Liver (tissue), 9 donors: ENCODE data around the gene HSPA12A. TPM values are rescaled to one million over a fixed set of nuclear protein-coding genes. Genes with fewer than 3 reads are reported as not detected.

Source experiments
- DNase-seq: peaks from one replicate; pipeline ENCODE4 v3.0.0-alpha.2; 2017; ENCODE audit warnings: low spot score
- H3K27ac ChIP-seq, 2 donors: one replicate each; pipeline ENCODE4 v1.7.0; 2013; ENCODE audit warnings: inconsistent platforms in 2 of 2, low read length in 2 of 2, control low read depth in 1 of 2, low read depth in 1 of 2, mild to moderate bottlenecking in 1 of 2
- H3K27me3 ChIP-seq, 4 donors: one replicate each; pipeline versions ENCODE4 v1.6.1 to v1.7.0; 2013; ENCODE audit warnings: low read length in 3 of 4, inconsistent platforms in 1 of 4, mild to moderate bottlenecking in 1 of 4, moderate library complexity in 1 of 4; ENCODE audit not compliant: control insufficient read depth in 4 of 4, insufficient read depth in 4 of 4
- H3K36me3 ChIP-seq, 4 donors: one replicate each; pipeline versions ENCODE4 v1.6.1 to v1.7.0; 2013; ENCODE audit warnings: low read length in 3 of 4, mild to moderate bottlenecking in 3 of 4, low read depth in 1 of 4, moderate library complexity in 1 of 4; ENCODE audit not compliant: control insufficient read depth in 4 of 4, insufficient read depth in 3 of 4
- H3K4me1 ChIP-seq, 4 donors: one replicate each; pipeline versions ENCODE4 v1.6.1 to v1.7.0; 2013; ENCODE audit warnings: low read length in 3 of 4, mild to moderate bottlenecking in 3 of 4, moderate library complexity in 1 of 4; ENCODE audit not compliant: control insufficient read depth in 4 of 4, insufficient read depth in 4 of 4
- H3K4me3 ChIP-seq, 3 donors: one replicate each; pipeline versions ENCODE4 v1.6.1 to v1.7.0; 2013; ENCODE audit warnings: low read length in 3 of 3, control low read depth in 1 of 3, low read depth in 1 of 3, mild to moderate bottlenecking in 1 of 3
- H3K9ac ChIP-seq, 2 donors: one replicate each; pipeline ENCODE4 v1.7.0; 2013; ENCODE audit warnings: low read length in 2 of 2, mild to moderate bottlenecking in 2 of 2, moderate library complexity in 2 of 2, control low read depth in 1 of 2, low read depth in 1 of 2
- H3K9me3 ChIP-seq, 4 donors: one replicate each; pipeline versions ENCODE4 v1.6.1 to v1.7.0; 2013; ENCODE audit warnings: low read length in 3 of 4; ENCODE audit not compliant: control insufficient read depth in 4 of 4
- ATF3 ChIP-seq: IDR thresholded peaks from 2 replicates; pipeline ENCODE4 v1.6.1; 2016; ENCODE audit warnings: antibody characterized with exemption
- CTCF ChIP-seq: fragments of 150-350 bp; IDR thresholded peaks from 2 replicates; pipeline ENCODE4 v1.5.1; 2017; ENCODE audit warnings: improper control_type of control experiment, low read depth, low read length; ENCODE audit not compliant: missing input control
- EGR1 ChIP-seq, 2 donors: IDR thresholded peaks; 2 replicates each; pipeline ENCODE4 v1.6.1; 2016 to 2018; ENCODE audit warnings: antibody characterized with exemption in 2 of 2, low read depth in 2 of 2
- FOXA1 ChIP-seq: IDR thresholded peaks from 2 replicates; pipeline ENCODE4 v1.6.1; 2016; ENCODE audit warnings: antibody characterized with exemption
- FOXA2 ChIP-seq: IDR thresholded peaks from 2 replicates; pipeline ENCODE4 v1.6.1; 2016; ENCODE audit warnings: antibody characterized with exemption
- GABPA ChIP-seq, 2 donors: IDR thresholded peaks in 1 of 2; conservative IDR thresholded peaks in 1 of 2; 2 replicates each; pipeline ENCODE4 v1.6.1; 2016; ENCODE audit warnings: antibody characterized with exemption in 2 of 2, mild to moderate bottlenecking in 1 of 2, moderate library complexity in 1 of 2
- HNF4G ChIP-seq: IDR thresholded peaks from 2 replicates; pipeline ENCODE4 v1.6.1; 2016; ENCODE audit warnings: antibody characterized with exemption
- JUND ChIP-seq, 2 donors: IDR thresholded peaks; 2 replicates each; pipeline ENCODE4 v1.6.1; 2016; ENCODE audit warnings: antibody characterized with exemption in 2 of 2
- MAX ChIP-seq: IDR thresholded peaks from 2 replicates; pipeline ENCODE4 v1.6.1; 2016; ENCODE audit warnings: antibody characterized with exemption
- NR2F2 ChIP-seq: IDR thresholded peaks from 2 replicates; pipeline ENCODE4 v1.6.1; 2016; ENCODE audit warnings: antibody characterized with exemption
- RAD21 ChIP-seq, 2 donors: IDR thresholded peaks; 2 replicates each; pipeline ENCODE4 v1.6.1; 2016; ENCODE audit warnings: antibody characterized with exemption in 2 of 2, mild to moderate bottlenecking in 2 of 2
- REST ChIP-seq: IDR thresholded peaks from 2 replicates; pipeline ENCODE4 v1.6.1; 2016; ENCODE audit warnings: antibody characterized with exemption, mild to moderate bottlenecking
- RXRA ChIP-seq, 2 donors: IDR thresholded peaks; 2 replicates each; pipeline ENCODE4 v1.6.1; 2017 to 2018; ENCODE audit warnings: antibody characterized with exemption in 2 of 2, mild to moderate bottlenecking in 1 of 2
- TAF1 ChIP-seq: conservative IDR thresholded peaks from 2 replicates; pipeline ENCODE4 v1.6.1; 2016; ENCODE audit warnings: antibody characterized with exemption, mild to moderate bottlenecking
- ZBTB33 ChIP-seq: IDR thresholded peaks from 2 replicates; pipeline ENCODE4 v1.6.1; 2016; ENCODE audit warnings: antibody characterized with exemption
- WGBS: extraction: QIAGEN DNeasy Blood & Tissue Kit; methylation state at CpG from one replicate; pipeline ENCODE4 v1.1.7; 2013; 5-methylcytosine and 5-hydroxymethylcytosine counted together
- polyA plus RNA-seq, 2 donors: library from polyadenylated mRNA; stranded (reverse) in 1 of 2; unstranded in 1 of 2; fragments of 200-250 nt in 1 of 2; fragments of >200 nt in 1 of 2; fragmentation: Nextera tagmentation in 1 of 2; extraction: Ambion mirVana in 1 of 2; gene quantifications; one replicate each; pipeline versions ENCODE4 v1.2.1 to v1.2.3, GENCODE V29; 2013 to 2015
- total RNA-seq, 2 donors: library from RNA; depleted of rRNA; stranded (reverse); fragments of >200 nt; gene quantifications; one replicate each; pipeline ENCODE4 v1.2.3, GENCODE V29; 2014
- donor health status: healthy.
- donor health status: healthy.
- donor health status: healthy.
- donor health status: healthy.
- donor health status: healthy.

Gene HSPA12A
- total and polyA plus RNA-seq, 4 donors = 1.3 to 4.5 (median 1.6) TPM

- peaks cover 0 to 2% (median under 1%) of the 10 kb centered on the region in 4 donors for H3K27me3 ChIP-seq
- H3K9me3 ChIP-seq = no peaks in the 10 kb centered on the region
- H3K4me1 ChIP-seq = peaks cover 0 to 9% (median 8%) of the 10 kb centered on the region in 4 donors
- H3K9ac ChIP-seq = no peak overlapping the region
- 88% methylated on average over 4 of the region's 4 CpGs for WGBS
- H3K4me3 ChIP-seq = no peak overlapping the region
- H3K27ac ChIP-seq = no peak overlapping the region
- TF ChIP-seq CTCF (no peak), FOXA2 (no peak), MAX (no peak), GABPA (IDR thresholded peaks at IDR 0.05 in 1 of 2, conservative IDR thresholded peaks at IDR 0.05 in 1 of 2) (no peak), ATF3 (no peak), RAD21 (IDR thresholded peaks at IDR 0.05) (no peak), JUND (IDR thresholded peaks at IDR 0.05) (no peak), NR2F2 (no peak), FOXA1 (no peak), EGR1 (IDR thresholded peaks at IDR 0.05; ENCODE audit: low read depth in 2 of 2) (no peak), REST (no peak)
- H3K36me3 ChIP-seq = no peaks in the 10 kb centered on the region
- DNase-seq = no peak
Measured at GRCh38 chr10:116715839-116716377, 26.5 kb downstream of the HSPA12A start.

GRCh38 chr10:116715341-116715740 lies 27.0 kb downstream of the HSPA12A start:
- TF ChIP-seq NR2F2 (no peak), RXRA (IDR thresholded peaks at IDR 0.05) (no peak)
- Histone ChIP-seq H3K27me3 (peaks cover 0 to 2% (median under 1%) of the 10 kb centered on the region in 4 donors), H3K27ac (no peak overlapping the region), H3K4me3 (no peak overlapping the region), H3K9me3 (no peaks in the 10 kb centered on the region), H3K36me3 (no peaks in the 10 kb centered on the region), H3K9ac (no peak overlapping the region), H3K4me1 (peaks cover 0 to 4% (median 2%) of the 10 kb centered on the region in 4 donors)
- WGBS = 93% methylated on average over 4 of the region's 4 CpGs
- DNase-seq = no peak

- DNase-seq = no peak
- no peak overlapping the region for H3K27ac ChIP-seq
- no peak overlapping the region for H3K4me3 ChIP-seq
- no peak overlapping the region for H3K9ac ChIP-seq
- H3K36me3 ChIP-seq = no peaks in the 10 kb centered on the region
- TF ChIP-seq TAF1 (no peak), HNF4G (no peak), RAD21 (IDR thresholded peaks at IDR 0.05) (no peak), MAX (no peak), EGR1 (IDR thresholded peaks at IDR 0.05; ENCODE audit: low read depth in 2 of 2) (no peak), ZBTB33 (no peak), REST (no peak), FOXA2 (no peak), NR2F2 (no peak), RXRA (IDR thresholded peaks at IDR 0.05) (no peak)
- H3K4me1 ChIP-seq = no peaks in the 10 kb centered on the region
- WGBS = 34% methylated on average over 1 of the region's 1 CpG
- H3K27me3 ChIP-seq = peaks cover 0 to 2% (median under 1%) of the 10 kb centered on the region in 4 donors
- no peaks in the 10 kb centered on the region for H3K9me3 ChIP-seq
Measured at GRCh38 chr10:116713846-116714245, 28.5 kb downstream of the HSPA12A start.
